ENCODE measurements around the gene SLC9A8.

DNA sequence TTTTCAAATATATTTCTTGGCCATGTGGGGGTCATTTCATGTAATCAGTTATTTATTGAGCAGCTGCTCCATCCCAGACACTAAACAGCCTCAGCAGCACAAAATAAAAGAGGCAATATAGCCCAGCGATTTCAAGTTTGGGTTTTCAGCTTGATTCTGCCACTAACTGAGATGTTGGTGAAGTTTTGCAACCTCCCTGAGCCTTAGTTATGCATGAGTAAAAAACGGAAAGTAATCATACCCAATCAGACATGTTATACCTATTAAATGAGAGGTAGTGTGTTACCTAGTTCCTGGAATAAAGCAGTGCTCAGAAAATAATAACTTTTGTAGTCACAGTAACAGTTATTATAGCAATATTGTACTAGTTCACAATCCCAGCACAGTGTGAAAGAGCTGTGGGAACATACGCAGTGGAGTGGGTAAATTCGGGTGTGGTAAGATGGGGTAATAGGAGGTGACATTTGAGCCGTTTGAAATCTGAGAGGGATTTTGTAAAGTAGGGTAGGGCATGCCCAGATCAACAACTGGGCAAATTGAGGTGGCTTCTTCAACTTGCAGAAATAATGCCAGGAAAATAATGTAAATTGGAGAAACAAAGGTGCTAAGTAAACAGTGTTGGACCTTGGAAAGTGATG, 1.5 kb downstream of the SLC9A8 start:
- TF ChIP-seq CTCF (IDR thresholded peaks at IDR 0.05; ENCODE audit: low read length): no peak
- TF ChIP-seq EZH2 (optimal IDR thresholded peaks at IDR 0.05; ENCODE audit: low read depth, low read length): no peak

Data from MM.1S (cell line).